Measurements from ENCODE around the gene WWOX.

Gene WWOX

GRCh38 chr16:78931267-78931666 is 831.8 kb downstream of the WWOX start:
- DNase-seq, result no peak

GRCh38 chr16:78931678-78932077 is 832.2 kb downstream of the WWOX start:
- DNase-seq, result no peak

GRCh38 chr16:78932355-78932943 is 833.0 kb downstream of the WWOX start:
- no peak for DNase-seq

- DNase-seq, result no peak
Observed at GRCh38 chr16:78936060-78936459, 836.6 kb downstream of the WWOX start.

DNA sequence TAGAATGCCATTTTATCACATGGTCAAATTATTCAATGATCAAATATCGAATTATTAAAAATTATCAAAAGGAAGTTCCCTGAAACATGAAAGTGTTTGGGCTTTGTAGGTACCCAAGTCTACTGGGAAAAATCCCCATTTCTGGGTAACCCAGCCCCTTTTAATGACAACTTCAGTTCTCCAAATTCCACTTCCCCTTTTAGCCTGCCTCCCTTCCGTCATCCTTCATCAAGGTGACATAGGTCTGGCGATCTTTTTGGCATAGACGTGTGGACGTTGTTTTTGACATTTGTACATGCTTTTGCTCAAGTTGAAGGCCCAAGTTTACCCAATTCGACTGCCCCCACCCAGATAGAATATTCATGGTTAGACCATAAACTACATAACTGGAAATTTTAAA is 840.1 kb downstream of the WWOX start:
- no peak for DNase-seq

DNA sequence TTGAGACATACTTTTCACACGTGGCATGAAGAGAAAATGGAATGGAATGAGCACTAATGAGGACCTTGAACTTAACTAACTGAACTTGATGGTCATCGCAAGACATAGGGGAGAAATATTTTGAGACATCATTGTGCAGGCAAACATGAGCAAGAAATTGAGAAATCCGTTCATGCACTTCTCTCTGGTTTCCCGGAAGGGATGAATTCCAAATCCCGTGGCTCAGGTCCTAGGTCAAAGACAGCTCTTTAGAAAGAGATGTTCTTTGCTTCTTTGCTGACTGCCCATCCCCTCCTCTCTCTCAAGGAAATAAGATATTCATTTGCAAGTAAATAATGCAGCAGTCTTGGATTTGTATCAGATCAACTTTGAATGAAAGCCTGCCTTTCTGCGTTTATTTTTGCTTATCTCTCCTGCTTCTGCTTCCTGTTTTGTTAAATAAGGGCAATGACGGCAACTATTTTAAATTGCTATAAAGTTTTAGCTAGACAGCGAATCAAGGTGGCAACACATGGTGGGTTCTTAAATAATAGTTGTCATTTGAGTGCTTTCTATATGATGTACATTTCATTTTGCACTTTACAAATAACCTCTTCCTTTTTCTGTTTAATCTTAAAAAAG is 843.3 kb downstream of the WWOX start:
- DNase-seq, result no peak

DNA sequence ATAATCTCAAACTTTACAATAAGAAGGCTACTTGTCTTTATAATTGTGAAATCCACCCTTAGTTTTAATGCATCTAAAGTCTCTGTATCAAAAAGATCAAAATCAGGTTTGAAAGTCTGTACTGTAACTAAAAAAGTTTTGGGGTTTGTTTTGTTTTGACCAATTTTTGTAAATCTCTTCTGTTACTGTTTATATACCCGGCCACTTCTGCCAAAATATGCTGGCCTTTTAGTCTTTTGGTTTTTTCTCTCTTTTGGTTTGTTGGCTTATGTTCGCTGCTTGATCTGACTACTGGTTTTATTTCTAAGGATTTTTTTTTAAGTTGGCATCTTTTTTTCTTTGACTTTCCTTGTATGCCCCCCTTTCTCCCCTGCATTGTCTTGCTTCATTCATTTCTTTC is 845.9 kb downstream of the WWOX start:
- DNase-seq, result no peak

DNA sequence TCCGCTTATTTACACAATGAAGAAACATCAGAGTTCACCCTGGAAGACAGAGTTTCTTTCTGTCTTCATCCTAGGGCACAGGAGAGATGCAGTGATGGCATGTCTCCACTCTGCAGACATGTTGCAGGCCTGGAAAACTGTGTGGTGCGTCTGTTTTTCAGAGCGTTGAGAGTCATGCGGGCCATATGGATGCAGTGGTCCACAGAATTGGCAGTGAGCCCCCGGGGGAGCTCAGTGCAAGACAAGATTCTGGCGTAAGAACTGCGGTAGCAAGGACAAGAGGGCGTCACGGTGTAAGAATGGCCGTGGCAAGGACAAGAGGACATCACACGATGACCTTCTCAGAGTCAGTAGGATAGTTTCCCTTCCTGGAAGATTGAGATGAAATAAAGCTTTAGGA is 847.1 kb downstream of the WWOX start:
- DNase-seq, result no peak

- no peak for DNase-seq
Observed at GRCh38 chr16:78950768-78951167, 851.3 kb downstream of the WWOX start.

GRCh38 chr16:78952630-78953029 is 853.2 kb downstream of the WWOX start:
- DNase-seq, result no peak

GRCh38 chr16:78953526-78953925 is 854.1 kb downstream of the WWOX start:
- DNase-seq, result no peak

GRCh38 chr16:78955206-78955605 is 855.8 kb downstream of the WWOX start:
- DNase-seq, result no peak

DNA sequence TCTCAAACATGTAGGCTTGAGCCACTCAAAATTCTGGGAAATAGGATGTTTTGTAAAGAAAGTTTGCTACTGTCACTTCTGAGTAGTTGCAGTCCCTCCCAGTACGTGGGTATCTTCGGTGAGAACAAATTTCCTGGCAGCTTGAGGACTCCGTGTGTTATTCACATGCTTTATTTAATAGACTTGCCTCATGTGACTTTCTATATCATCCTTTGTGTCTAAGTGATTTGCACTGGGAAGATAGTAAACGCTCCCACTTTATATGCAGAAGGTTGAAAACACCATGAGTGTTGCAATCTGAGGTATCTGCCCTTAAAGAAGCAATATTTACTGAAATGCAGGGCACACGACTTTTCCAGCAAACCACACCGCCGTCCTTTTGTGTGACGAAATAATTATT is 857.4 kb downstream of the WWOX start:
- DNase-seq, result no peak

DNA sequence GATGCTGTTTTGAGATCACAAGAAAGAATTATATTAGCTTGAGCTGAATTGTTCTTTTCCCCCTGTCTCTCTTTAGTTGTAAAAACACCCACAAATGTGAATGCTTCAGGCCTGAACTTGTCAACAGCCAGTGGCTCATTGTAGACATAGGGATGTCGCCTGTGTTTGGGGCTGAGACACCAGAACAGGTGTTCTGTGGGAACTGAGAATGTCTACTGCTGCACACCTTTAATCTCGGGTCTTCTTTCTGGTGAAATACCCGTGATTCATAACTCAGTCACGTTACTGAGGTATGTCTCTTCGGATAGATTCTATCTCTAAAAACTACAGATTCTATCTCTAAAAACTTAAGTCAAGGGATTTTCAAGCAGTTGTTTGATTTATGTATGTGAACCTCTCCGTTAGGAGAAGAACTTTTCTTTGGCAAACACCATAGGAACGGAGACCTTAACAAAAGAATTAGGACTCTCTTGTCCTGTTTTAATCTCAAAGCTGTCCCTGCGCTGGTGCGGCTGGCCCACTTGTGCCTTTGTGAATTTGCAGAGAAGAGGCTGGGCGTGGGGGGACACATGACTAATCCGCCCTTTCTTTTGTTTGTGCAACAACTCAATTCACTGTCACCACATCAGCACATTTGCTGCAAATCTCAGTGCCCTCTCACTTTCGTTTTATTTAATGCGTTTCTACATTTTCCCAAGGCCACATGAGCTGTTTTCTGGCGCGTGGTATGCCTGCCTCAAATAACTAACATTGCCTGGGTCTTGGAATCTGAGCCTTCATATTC is 858.1 kb downstream of the WWOX start:
- no peak for DNase-seq

DNA sequence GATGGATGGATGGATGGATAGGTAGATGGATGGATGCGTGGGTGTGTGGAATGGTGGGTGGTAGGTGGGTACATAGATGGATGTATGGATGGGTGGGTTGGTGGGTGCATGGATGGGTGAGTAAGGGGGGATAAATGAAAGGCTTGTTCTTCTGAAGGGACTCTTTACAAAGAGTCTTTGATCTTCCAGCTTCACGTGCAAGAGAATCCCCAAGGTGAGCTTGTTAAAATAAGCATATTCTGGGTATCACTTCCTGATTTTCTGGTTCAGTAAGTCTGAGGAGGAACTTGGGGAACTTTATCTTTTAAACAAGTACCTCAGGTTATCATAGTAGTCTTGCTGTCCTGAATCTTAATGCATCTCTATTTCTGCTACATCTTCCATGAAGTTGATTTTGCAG is 862.0 kb downstream of the WWOX start:
- DNase-seq, result no peak

GRCh38 chr16:78962457-78962929 is 863.0 kb downstream of the WWOX start:
- no peak for DNase-seq

- no peak for DNase-seq
Observed at GRCh38 chr16:78967948-78968347, 868.5 kb downstream of the WWOX start.

GRCh38 chr16:78969721-78970120 is 870.3 kb downstream of the WWOX start:
- DNase-seq, result no peak

GRCh38 chr16:78970650-78971049 is 871.2 kb downstream of the WWOX start:
- DNase-seq, result no peak

GRCh38 chr16:78972006-78972405 is 872.6 kb downstream of the WWOX start:
- DNase-seq, result no peak

- no peak for DNase-seq
Observed at GRCh38 chr16:78972986-78973385, 873.5 kb downstream of the WWOX start.

DNA sequence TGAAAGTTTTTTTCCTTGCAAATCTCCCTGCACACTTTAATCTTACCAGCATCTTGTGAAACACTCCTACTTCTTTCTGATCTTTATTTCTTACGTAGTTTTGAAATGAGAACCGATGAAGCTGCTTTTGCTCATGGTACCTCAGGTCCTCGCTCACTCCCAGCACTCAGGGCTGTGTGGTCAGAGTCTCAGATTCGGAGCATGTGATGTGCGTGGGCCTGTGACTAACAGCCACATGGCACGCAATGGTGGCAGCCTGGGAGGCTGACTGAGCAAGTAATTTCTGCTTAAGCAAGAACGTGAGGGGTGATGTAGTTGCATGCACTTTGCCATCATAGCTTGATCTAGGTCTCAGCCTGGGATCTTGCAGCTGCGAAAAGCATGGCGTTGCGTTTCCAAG is 876.8 kb downstream of the WWOX start:
- DNase-seq, result no peak

GRCh38 chr16:78980825-78981224 is 881.4 kb downstream of the WWOX start:
- DNase-seq, result no peak

DNA sequence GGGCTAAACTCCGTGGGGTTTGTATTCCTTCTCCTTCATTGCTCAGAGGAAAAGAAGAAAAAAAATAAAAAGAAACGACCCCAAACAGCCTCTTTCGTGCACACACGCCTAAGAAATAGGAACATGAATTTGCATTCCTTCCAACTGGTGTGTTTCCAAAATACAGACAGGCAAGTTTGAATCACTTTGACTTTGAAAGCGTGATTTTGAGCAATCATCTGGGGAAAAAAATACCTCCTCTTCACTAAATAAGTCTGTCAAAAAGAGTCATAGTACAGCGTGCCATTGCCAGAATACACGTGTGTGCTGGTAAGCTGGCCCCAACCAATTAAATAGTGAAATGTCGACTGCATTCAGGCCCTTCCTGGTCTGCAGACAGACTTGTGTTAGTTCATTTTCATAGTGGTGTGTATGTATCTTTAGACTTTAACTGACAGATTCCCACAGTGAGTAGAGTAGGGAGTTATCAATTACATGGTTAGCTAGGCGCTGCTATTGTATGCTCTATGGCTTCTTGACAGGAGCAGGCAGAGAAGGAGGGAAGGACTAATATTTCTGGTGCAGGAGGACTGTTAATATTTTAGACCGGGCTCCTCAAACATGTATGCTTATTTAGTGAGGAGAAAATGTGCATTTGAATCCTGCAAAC is 882.8 kb downstream of the WWOX start:
- DNase-seq, result no peak

Data from effector CD4-positive, alpha-beta T cell (primary cell).